Nasal cavity respiratory epithelium epithelial cell of viscerocranial mucosa (primary cell): ENCODE measurements around the gene CTLA4. TPM values are rescaled to one million over a fixed set of nuclear protein-coding genes. Genes with fewer than 3 reads are reported as not detected.

ENCODE experiments used
- total RNA-seq: library from RNA; depleted of rRNA; stranded (reverse); fragments of >200 nt; gene quantifications from 2 replicates; pipeline ENCODE4 v1.2.3, GENCODE V29; 2014

CTLA4 gene
- not detected in 2 replicates for total RNA-seq

GRCh38 chr2:203867561-203868200 lies at the start of gene CTLA4:
Gene CTLA4 (plus strand): TSS chr2:203867771. CDS start chr2:203867943, 172 bp downstream.

Other genes with a start within 250 kb of the CTLA4 start
- not detected in 2 replicates for gene CD28, start 161.1 kb upstream of the CTLA4 start, total RNA-seq
- not detected in 2 replicates for gene ICOS, start 69.0 kb downstream of the CTLA4 start, total RNA-seq